IMR-90 (cell line): ENCODE results near the gene EYS. TPM values are rescaled to one million over a fixed set of nuclear protein-coding genes. Genes with fewer than 3 reads are reported as not detected.

ENCODE experiments used
- ATAC-seq: fragments of 200-7000 bp; cut with Tn5 transposase; 2 replicates; pipeline ENCODE4 v1.9.1; 2020; ENCODE audit warnings: low read depth, mild to moderate bottlenecking, moderate library complexity
- BruUV-seq: library from RNA; stranded (reverse); fragments of 400-500 nt; replicated peaks from 2 replicates; lab custom pipeline; 2021; lab: Mats Ljungman, UMichigan
- CTCF ChIA-PET: fragments of 300-600 bp; formaldehyde crosslinking; extraction: SDS; loops from one replicate; lab custom pipeline; 2021; ENCODE audit warnings: antibody characterized with exemption; lab: Yijun Ruan, JAX
- POLR2A ChIA-PET: fragments of 300-600 bp; sonication (Branson Sonifier 250); formaldehyde crosslinking; loops from one replicate; lab custom pipeline; 2022; ENCODE audit warnings: antibody characterized with exemption; ENCODE audit not compliant: unreplicated experiment; lab: Charles Lee
- DNase-seq: peaks from one replicate; pipeline ENCODE4 v3.0.0; 2013
- H2AFZ ChIP-seq: replicated peaks from 2 replicates; pipeline ENCODE3; 2013; ENCODE audit warnings: low read length, mild to moderate bottlenecking; ENCODE audit not compliant: poor library complexity
- H2AK5ac ChIP-seq: 2 replicates; pipeline ENCODE4 v1.6.1; 2013; ENCODE audit warnings: low read depth, low read length, inconsistent platforms
- H2AK9ac ChIP-seq: replicated peaks from 2 replicates; pipeline ENCODE3; 2013; ENCODE audit warnings: mild to moderate bottlenecking, low read depth, low read length, moderate library complexity; ENCODE audit not compliant: poor library complexity
- H2BK120ac ChIP-seq: 2 replicates; pipeline ENCODE4 v1.6.1; 2013; ENCODE audit warnings: low read depth, low read length, inconsistent platforms
- H2BK15ac ChIP-seq: 3 replicates; pipeline ENCODE4 v1.6.1; 2013; ENCODE audit warnings: low read depth, low read length, inconsistent platforms
- H2BK20ac ChIP-seq: 2 replicates; pipeline ENCODE4 v1.6.1; 2013; ENCODE audit warnings: low read depth, mild to moderate bottlenecking, inconsistent platforms, low read length, moderate library complexity
- H2BK5ac ChIP-seq: 2 replicates; pipeline ENCODE4 v1.6.1; 2013; ENCODE audit warnings: mild to moderate bottlenecking, low read depth, low read length, inconsistent platforms; ENCODE audit not compliant: poor library complexity, severe bottlenecking
- H3K14ac ChIP-seq: replicated peaks from 2 replicates; pipeline ENCODE4 v1.6.1; 2013; ENCODE audit warnings: low read depth, low read length, inconsistent platforms
- H3K18ac ChIP-seq: 2 replicates; pipeline ENCODE4 v1.6.1; 2013; ENCODE audit warnings: low read depth, low read length, control low read depth
- H3K23ac ChIP-seq: 2 replicates; pipeline ENCODE4 v1.6.1; 2013; ENCODE audit warnings: low read depth, low read length, inconsistent platforms
- H3K27ac ChIP-seq: 2 replicates; pipeline ENCODE4 v1.5.1; 2013; ENCODE audit warnings: mild to moderate bottlenecking, control low read depth, low read length; ENCODE audit not compliant: insufficient read depth
- H3K27me3 ChIP-seq: 2 replicates; pipeline ENCODE4 v1.6.1; 2013; ENCODE audit warnings: low read length; ENCODE audit not compliant: control insufficient read depth, insufficient read depth
- H3K36me3 ChIP-seq: 2 replicates; pipeline ENCODE4 v1.6.1; 2013; ENCODE audit warnings: low read length, mixed read lengths; ENCODE audit not compliant: control insufficient read depth, insufficient read depth
- H3K4ac ChIP-seq: 2 replicates; pipeline ENCODE4 v1.6.1; 2013; ENCODE audit warnings: low read depth, low read length, inconsistent platforms
- H3K4me1 ChIP-seq: 2 replicates; pipeline ENCODE4 v1.6.1; 2013; ENCODE audit warnings: low read length, mixed read lengths; ENCODE audit not compliant: control insufficient read depth, insufficient read depth
- H3K4me2 ChIP-seq: 2 replicates; pipeline ENCODE4 v1.6.1; 2013; ENCODE audit warnings: low read depth, mild to moderate bottlenecking, control low read depth, low read length, moderate library complexity
- H3K4me3 ChIP-seq: 2 replicates; pipeline ENCODE4 v1.5.1; 2013; ENCODE audit warnings: low read depth, mild to moderate bottlenecking, control low read depth, low read length, moderate library complexity; ENCODE audit not compliant: insufficient read depth
- H3K56ac ChIP-seq: 2 replicates; pipeline ENCODE4 v1.6.1; 2013; ENCODE audit warnings: low read length, inconsistent platforms; ENCODE audit not compliant: insufficient read depth; ENCODE audit errors: extremely low read depth
- H3K79me1 ChIP-seq, 2 experiments: 2 replicates each; pipeline ENCODE4 v1.6.1; 2013; ENCODE audit warnings: low read length in 2 of 2, inconsistent platforms in 1 of 2, low read depth in 1 of 2
- H3K9ac ChIP-seq: 2 replicates; pipeline ENCODE4 v1.6.1; 2013; ENCODE audit warnings: low read depth, low read length, control low read depth
- H3K9me1 ChIP-seq: 2 replicates; pipeline ENCODE4 v1.6.1; 2013; ENCODE audit warnings: low read length, inconsistent platforms; ENCODE audit not compliant: insufficient read depth
- H3K9me3 ChIP-seq: 2 replicates; pipeline ENCODE4 v1.6.1; 2013; ENCODE audit warnings: low read length; ENCODE audit not compliant: control insufficient read depth, insufficient read depth
- H4K20me1 ChIP-seq: 2 replicates; pipeline ENCODE4 v1.6.1; 2013; ENCODE audit warnings: low read length, inconsistent platforms; ENCODE audit not compliant: insufficient read depth
- H4K5ac ChIP-seq: 2 replicates; pipeline ENCODE4 v1.6.1; 2013; ENCODE audit warnings: mild to moderate bottlenecking, low read depth, low read length, control low read depth
- H4K8ac ChIP-seq, 2 experiments: 2 replicates each; pipeline ENCODE4 v1.6.1; 2013; ENCODE audit warnings: low read depth in 2 of 2, low read length in 2 of 2, control low read depth in 1 of 2, inconsistent platforms in 1 of 2
- H4K91ac ChIP-seq: 2 replicates; pipeline ENCODE4 v1.6.1; 2013; ENCODE audit warnings: low read depth, low read length, inconsistent platforms; ENCODE audit not compliant: insufficient read depth
- BHLHE40 ChIP-seq: fragments of 150-350 bp; IDR thresholded peaks from 2 replicates; pipeline ENCODE4 v1.6.1; 2016; ENCODE audit warnings: mild to moderate bottlenecking, low read depth, low read length
- CEBPB ChIP-seq: IDR thresholded peaks from 2 replicates; pipeline ENCODE4 v1.6.1; 2012; ENCODE audit warnings: low read depth, low read length, improper control_type of control experiment
- CHD1 ChIP-seq: IDR thresholded peaks from 2 replicates; pipeline ENCODE4 v1.6.1; 2012; ENCODE audit warnings: low read depth, low read length, improper control_type of control experiment
- CTCF ChIP-seq: conservative IDR thresholded peaks from 2 replicates; pipeline ENCODE4 v1.5.1; 2012; ENCODE audit warnings: mild to moderate bottlenecking, low read depth, low read length, improper control_type of control experiment
- ELK1 ChIP-seq: fragments of 150-350 bp; IDR thresholded peaks from 2 replicates; pipeline ENCODE4 v1.6.1; 2016; ENCODE audit warnings: low read depth, mild to moderate bottlenecking, low read length, moderate library complexity, borderline replicate concordance
- FOS ChIP-seq: fragments of 150-350 bp; IDR thresholded peaks from 2 replicates; pipeline ENCODE4 v1.6.1; 2016; ENCODE audit warnings: low read depth, low read length
- MAFK ChIP-seq: IDR thresholded peaks from 2 replicates; pipeline ENCODE4 v1.6.1; 2012; ENCODE audit warnings: low read depth, low read length, improper control_type of control experiment
- MAZ ChIP-seq: IDR thresholded peaks from 2 replicates; pipeline ENCODE4 v1.6.1; 2012; ENCODE audit warnings: low read depth, mild to moderate bottlenecking, low read length, improper control_type of control experiment, moderate library complexity, borderline replicate concordance
- MXI1 ChIP-seq: IDR thresholded peaks from 2 replicates; pipeline ENCODE4 v1.6.1; 2012; ENCODE audit warnings: low read depth, mild to moderate bottlenecking, low read length, moderate library complexity, borderline replicate concordance
- NFE2L2 ChIP-seq: fragments of 150-350 bp; IDR thresholded peaks from 2 replicates; pipeline ENCODE4 v1.6.1; 2016; ENCODE audit warnings: low read depth, mild to moderate bottlenecking, low read length
- POLR2A ChIP-seq: IDR thresholded peaks from 2 replicates; pipeline ENCODE4 v1.6.1; 2012; ENCODE audit warnings: mild to moderate bottlenecking, low read depth, low read length
- RFX5 ChIP-seq: IDR thresholded peaks from 2 replicates; pipeline ENCODE4 v1.8.0; 2012; ENCODE audit warnings: low read depth, mild to moderate bottlenecking, low read length, moderate library complexity
- SMC3 ChIP-seq: fragments of 150-350 bp; IDR thresholded peaks from 2 replicates; pipeline ENCODE4 v1.6.1; 2016; ENCODE audit warnings: low read depth, mild to moderate bottlenecking, antibody characterized with exemption, low read length, moderate library complexity
- WGBS, 2 experiments: methylation state at CpG; one replicate each; pipeline versions ENCODE4 v1.1.5 to v1.1.7; 2013; ENCODE audit warnings: missing lambda C conversion rate in 2 of 2; ENCODE audit not compliant: insufficient read length in 1 of 2; ENCODE audit errors: extremely low coverage in 2 of 2; 5-methylcytosine and 5-hydroxymethylcytosine counted together
- dilution Hi-C: fragments of 300-500 bp; cut with HindIII; formaldehyde crosslinking; loops from one replicate; pipeline ENCODE4 v1.14.3; 2018; ENCODE audit warnings: low sequenced_read_pairs; ENCODE audit not compliant: unreplicated experiment
- in situ Hi-C: fragments of 300-500 bp; cut with MboI; formaldehyde crosslinking; loops from 3 replicates; pipeline ENCODE4 v1.14.3; 2019; ENCODE audit warnings: low sequenced_read_pairs, inconsistent platforms, mixed read lengths
- intact Hi-C: fragments of 100-400 bp; cut with micrococcal nuclease; formaldehyde crosslinking; loops from 2 replicates; pipeline ENCODE4 v1.10.0; 2022
- polyA plus RNA-seq, 3 experiments: library from polyadenylated mRNA; depleted of rRNA; stranded (reverse); fragments of >200 nt; gene quantifications; 2 replicates each; pipeline ENCODE4 v1.2.3, GENCODE V29; 2012; ENCODE audit warnings: low replicate concordance in 1 of 3
- total RNA-seq: library from RNA; depleted of rRNA; stranded (reverse); fragments of >200 nt; gene quantifications from 2 replicates; pipeline ENCODE4 v1.2.3, GENCODE V29; 2012

The EYS gene
- total and polyA plus RNA-seq, 2 of the 4 experiments (the other 2 are of a cell fraction), result under 0.01 TPM; not detected in 1

GRCh38 chr6:64920257-64920656, 786.8 kb downstream of the EYS start:
- Histone ChIP-seq H3K4ac (no peak overlapping the region), H3K18ac (no peak overlapping the region), H3K23ac (no peak overlapping the region), H3K4me1 (no peaks in the 10 kb centered on the region), H3K27ac (no peak overlapping the region), H4K20me1 (no peaks in the 10 kb centered on the region), H2BK120ac (no peak overlapping the region), H3K4me3 (no peak overlapping the region), H4K5ac (no peak overlapping the region), H2AFZ (no peak overlapping the region), H3K36me3 (no peaks in the 10 kb centered on the region), H3K9me1 (no peaks in the 10 kb centered on the region), H2BK20ac (no peak overlapping the region), H2BK15ac (no peak overlapping the region), H3K4me2 (no peak overlapping the region), H3K56ac (no peak overlapping the region), H3K9me3 (no peaks in the 10 kb centered on the region), H2AK9ac (no peak overlapping the region), H4K8ac (no peak overlapping the region), H3K9ac (no peak overlapping the region), H3K27me3 (no peaks in the 10 kb centered on the region), H2AK5ac (no peak overlapping the region), H3K79me1 (no peaks in the 10 kb centered on the region), H3K14ac (no peak overlapping the region), H4K91ac (no peak overlapping the region), H2BK5ac (no peak overlapping the region)
- POLR2A ChIA-PET, result no interaction called here
- TF ChIP-seq MAFK (no peak), BHLHE40 (no peak), MXI1 (no peak), CEBPB (no peak), ELK1 (no peak), RFX5 (no peak), CTCF (no peak), CHD1 (no peak), NFE2L2 (no peak), FOS (no peak), MAZ (no peak), POLR2A (no peak), SMC3 (no peak)
- intact Hi-C loops (no loop called here), dilution Hi-C loops (no loop called here), in situ Hi-C loops (no loop called here)
- DNase-seq (no peak), ATAC-seq (no peak)
- BruUV-seq, result no TSS peak
- CTCF ChIA-PET, result no interaction called here
- WGBS, 2 experiments, result no CpG with 5 or more reads among the region's 1 CpG
